HL-60/S4 (cell line): Measurements from ENCODE around the gene ZNFX1.

Source experiments
- in situ Hi-C: fragments of 300-500 bp; cut with MboI; formaldehyde crosslinking; loops from 2 replicates; pipeline ENCODE4 v1.14.3; 2022; ENCODE audit warnings: low sequenced_read_pairs

Gene ZNFX1

DNA sequence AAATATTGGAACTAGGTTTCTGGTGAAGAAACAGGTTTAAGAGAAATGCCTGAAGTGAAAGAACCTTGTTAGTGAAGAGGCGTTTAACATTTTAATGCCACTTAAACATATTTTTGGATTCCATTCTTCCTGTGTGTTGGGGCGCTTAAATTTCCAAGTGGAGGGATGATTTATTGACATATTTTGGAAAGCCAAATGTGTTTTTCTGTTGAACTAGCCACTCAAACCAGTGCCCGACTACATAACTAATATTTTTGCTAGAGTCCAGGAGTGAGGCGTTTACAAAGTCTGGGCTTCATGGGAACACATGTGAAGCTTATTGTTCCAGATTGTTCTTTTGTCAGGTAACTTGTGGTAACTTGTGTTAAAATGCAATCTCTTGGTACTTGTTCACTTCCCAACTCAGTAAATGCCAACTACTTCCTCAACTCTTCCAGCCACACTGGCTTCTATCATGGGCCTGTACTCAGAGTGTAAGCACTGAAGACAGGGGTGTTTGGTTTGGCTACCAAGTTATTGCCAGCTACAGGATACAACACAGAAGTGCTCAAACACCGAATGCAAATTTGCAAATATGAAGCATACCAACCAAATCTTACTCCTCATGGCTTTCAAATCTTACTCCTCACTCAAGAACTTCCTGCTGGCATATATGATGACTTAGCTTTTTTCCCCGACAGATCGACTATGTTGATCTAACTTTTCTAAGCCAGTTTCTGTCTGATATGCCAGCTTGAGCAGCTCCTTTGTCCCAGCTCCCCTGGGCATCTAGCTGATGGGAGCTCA is 2.0 kb upstream of the ZNFX1 start:
- in situ Hi-C loops: no loop called here

DNA sequence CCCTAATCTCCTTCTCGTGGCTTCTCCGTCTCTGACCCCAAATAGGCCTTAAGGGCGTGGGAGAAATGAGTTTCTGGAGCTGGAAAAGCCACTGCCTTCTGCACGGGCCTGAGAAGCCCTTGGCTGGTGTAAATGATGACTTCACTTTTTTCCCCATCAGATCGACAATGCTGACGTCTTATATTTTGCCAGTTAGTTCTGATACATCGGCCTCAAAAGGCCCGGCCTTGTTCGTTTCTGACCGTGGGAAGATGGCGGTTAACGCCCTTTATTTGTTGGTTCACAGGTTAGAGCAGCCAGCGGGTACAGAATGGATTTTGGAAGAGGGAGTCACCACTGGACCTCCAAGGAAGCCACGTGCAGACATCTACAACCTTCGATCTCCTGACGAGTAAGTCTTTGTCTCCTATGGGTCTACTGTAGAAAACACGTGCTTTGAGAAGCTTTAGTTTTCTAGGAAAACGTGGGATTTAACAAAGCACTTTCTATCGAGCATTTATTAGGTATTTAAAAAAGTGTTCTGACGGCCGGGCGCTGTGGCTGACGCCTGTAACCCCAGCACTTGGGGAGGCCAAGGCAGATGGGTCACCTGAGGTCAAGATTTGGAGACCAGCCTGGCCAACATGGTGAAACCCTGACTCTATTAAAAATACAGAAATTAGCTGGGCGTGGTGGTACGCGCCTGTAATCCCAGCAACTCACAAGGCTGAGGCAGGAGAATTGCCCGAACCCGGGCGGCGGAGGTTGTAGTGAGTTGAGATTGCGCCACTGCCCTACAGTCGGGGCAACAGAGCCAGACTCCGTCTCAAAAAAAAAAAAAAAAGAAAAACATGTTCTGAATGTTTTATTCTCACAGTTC is 1.2 kb upstream of the ZNFX1 start:
- in situ Hi-C loops: no loop called here

DNA sequence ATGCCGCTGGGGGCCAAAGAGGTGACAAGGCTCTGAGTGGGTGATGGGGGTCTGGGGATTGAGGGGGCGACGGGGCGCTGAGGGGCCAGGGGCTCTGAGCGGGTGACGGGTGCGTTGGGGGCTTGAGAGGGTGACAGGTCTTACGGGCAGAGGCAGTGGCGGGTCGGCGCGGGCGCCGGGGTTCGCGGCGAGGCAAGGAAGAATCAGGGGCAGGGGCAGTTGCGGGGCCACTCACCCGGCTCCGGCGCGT is 146 bp downstream of the ZNFX1 start:
- in situ Hi-C loops: no loop called here

DNA sequence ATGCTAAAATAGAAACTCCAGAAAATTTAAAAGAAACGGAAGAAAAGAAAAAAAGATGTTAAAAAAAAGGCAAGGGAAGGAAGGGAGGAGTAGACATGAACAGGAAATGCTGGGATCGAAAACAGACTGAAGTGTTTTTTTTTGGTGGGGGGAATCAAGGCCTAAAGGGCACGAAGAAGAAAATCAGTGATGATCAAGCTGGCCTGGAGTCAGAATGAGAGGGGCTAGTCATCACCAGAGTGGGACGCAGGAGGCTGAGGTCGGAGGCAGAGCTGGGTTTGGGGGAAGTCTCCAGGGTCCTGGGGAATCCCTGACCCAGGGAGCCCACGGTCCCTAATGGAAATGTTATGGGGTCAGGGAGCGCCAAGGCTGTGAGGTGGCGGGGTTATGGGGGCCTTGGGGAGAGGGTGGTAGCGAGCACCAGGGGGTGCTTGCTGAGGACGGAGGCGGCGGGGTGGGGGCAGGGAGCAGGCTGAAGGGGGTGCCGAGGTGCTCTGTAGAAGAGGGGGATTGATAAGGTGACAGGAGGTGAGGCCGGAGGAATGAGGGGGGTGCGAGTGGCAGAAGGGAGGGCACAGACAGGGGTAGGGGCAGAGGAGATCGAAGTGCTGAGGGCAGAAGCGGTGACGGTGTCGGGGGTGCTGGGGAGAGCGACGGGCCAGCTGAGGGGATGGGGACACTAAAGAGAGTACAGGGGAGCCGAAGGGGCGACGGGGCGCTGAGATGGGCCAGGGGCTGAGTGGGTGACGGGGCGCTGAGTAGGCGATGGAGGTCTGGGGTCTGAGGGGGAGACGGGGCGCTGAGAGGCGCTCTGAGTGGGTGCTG is 684 bp downstream of the ZNFX1 start:
- in situ Hi-C loops: no loop called here

DNA sequence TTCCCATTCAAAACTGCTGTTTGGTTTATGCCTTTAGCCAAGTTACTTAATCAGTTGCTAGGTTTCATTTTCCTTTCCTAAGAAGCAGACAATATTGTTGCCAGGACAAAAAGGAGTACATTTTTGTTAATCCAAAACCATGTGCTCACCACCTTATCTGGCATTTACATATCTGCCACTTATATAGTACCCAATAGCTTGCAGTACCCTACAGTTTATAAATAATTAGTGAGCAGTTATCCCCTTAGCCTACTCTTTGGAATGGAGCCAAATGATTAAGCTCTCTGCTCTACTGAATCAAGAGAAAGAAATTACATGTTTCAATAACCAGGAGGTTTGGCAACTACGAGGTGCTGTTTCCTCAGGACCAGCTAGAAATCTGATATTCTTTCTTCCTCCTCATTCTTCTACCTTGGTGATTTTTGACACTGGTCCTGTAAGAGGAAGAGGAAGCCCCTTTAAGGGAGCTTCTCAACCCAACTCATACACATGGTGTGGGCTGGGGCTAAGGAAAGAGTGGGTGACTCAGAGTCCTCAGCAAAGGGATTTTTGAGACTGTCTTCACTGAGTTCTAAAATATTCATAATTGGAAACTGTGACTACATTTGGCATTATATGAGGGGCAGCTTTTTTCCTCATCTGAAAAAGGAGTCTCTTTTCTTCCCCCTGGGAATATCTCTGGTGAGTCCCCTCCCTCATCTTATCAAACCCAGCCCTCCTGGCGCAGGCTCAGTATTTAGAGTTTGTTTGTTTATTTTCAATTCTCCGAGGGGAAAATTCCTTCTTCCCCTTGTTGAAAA is 1.5 kb downstream of the ZNFX1 start:
- in situ Hi-C loops: no loop called here

DNA sequence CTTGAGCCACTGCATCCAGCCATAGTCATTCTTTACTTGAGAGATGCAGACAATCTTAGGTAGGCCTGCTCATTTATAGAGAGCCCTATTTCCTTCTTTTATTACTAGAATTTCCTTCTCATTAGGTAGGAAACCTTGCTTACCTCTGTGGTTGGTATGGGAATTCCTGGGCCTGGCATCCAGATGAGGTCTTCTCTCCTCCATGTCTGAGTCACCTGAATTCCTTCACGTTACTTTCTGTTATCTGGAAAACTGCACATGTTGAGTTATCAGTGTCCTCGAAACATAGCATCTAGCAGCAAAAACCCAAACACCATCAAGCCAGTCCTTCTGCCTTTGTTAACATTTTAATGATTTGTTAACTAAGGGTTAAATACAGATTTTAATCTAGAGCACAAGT is 2.2 kb downstream of the ZNFX1 start:
- in situ Hi-C loops: no loop called here

DNA sequence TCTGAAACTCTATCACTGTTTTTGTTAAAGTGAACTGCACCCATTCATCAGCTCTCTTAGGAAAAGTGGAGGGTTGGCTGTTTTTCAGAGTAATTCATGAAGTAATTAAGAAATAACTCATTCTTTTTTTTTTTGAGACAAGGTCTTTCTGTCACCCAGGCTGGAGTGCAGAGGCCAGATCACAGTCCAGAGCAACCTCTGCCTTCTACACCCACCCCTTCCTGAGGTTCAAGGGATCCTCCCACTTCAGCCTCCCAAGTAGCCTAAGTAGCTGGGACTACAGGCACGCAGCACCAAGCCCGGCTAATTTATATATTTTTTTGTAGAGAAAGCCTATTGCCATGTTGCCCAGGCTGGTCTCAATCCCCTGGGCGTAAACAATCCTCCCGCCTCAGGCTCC is 2.6 kb downstream of the ZNFX1 start:
- in situ Hi-C loops: no loop called here

DNA sequence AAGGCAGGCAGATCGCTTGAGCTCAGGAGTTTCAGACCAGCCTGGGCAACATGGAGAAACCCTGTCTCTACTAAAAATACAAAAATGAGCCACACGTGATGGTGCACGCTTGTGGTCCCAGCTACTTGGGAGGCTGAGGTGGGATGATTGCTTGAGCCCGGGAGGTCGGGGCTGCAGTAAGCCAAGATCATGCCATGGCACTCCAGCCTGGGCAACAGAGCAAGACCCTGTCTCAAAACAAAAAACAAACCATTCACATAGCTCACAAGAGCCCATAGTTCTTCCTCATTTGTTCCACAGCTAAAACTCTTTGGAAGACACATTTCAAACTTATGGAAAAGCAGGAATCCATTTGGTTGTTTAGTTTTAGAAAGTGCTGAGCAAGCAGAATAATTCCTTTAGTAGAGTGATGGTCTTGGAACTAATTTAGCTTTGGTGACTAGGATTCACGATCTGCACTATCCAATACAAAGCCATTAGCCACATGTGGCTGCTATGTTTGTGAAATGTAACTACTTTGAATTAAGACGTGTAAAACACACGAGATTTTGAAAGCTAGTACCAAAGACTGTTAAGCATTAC is 4.1 kb downstream of the ZNFX1 start:
- in situ Hi-C loops: no loop called here

DNA sequence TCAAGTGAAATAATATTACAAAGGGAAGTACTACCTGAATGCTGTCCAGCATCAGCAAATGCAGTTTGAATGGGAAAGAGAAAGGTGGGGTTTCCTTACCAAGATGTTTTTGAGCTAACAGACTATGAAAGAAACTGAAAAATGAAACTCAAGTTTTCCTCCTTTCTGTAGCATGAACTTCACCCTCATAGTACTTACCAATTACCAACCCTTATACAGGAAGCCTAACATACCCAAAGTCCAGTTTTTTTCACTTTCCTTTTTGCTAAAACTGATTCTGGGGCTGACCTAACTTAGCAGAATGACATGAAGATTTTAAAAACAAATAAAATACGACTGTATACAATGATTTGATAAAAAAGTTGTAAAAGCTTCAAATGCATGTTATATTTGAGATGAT is 5.2 kb downstream of the ZNFX1 start:
- in situ Hi-C loops: no loop called here

DNA sequence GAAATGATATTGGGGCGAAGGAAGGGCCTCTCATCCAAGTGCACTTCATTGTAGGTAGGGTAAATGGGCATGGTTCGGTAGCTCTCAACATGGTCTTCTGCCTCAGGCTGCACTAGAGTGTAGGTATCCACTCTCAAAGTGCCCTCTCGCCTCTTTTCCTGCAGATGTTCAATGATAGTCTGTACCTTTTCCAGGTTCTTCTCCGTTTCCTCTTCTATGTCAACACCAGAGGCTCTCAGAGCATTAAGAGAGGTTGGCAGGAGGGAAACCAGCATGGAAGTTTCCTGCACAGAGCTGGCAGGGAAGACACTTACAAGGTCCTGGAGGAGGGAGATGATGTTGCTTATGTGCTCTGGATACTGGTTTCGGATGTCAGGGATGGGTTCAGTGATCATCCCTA is 7.1 kb downstream of the ZNFX1 start:
- in situ Hi-C loops: no loop called here

DNA sequence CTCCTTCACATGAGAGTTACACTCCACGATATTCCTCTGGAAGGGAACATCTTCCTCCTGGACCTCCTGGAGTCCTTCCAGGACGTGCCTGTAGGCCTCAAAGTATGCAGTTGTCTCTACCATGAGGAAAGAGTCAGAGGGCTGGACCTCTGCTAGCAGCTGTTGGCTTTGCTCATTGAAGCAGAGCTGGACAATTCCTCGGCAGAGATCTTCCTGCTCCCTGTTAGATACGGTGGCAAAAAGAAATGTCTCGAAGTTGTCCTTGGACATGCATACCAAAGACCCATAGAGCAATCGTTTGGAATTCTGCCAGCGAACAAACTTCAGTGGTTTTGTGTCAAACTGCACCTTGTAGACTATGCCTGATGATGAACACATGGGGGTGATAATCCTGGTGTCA is 7.7 kb downstream of the ZNFX1 start:
- in situ Hi-C loops: no loop called here

DNA sequence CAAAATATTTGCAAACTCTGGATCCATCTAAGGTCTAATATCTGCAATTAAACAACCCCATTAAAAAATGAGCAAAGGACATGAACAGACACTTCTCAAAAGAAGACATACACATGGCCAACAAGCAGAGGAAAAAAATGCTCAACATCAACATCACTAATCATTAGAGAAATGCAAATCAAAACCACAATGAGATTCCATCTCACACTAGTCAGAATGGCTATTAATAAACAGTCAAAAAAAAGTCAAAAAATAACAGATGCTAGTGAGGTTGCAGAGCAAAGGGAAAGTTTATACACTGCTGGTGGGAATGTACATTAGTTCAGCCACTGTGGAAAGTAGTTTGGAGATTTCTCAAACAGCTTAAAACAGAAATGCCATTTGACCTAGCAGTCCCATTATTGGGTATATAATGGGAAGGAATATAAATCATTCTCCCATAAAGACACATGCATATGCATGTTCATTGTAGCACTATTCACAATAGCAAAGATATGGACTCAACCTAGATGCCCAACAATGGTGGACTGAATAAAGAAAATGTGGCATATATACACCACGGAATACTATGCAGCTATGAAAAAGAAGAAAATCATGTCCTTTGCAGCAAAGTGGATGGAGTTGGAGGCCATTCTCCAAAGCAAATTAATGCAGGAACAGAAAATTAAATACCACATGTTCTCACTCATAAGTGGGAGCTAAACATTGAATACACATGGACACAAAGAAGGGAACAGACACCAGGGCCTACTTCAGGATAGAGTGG is 9.1 kb downstream of the ZNFX1 start:
- in situ Hi-C loops: no loop called here

DNA sequence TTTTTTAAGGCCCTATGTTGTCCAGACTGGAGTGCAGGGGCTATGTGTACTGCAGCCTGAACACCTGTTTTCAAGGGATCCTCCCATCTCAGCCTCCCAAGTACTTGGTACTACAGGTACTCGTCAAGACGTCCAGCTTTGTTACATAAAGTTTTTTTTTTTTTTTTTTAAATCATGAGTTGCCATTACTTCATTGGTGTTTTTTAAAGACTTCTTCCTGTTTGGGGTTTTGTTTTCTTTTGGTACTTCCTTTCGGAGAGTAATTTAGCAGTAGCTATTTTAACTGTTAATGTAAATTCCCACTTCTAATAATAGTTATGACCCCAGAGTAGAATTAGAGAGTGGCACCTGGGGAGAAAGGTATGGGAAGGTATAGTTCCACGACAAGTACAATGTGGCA is 10.5 kb downstream of the ZNFX1 start:
- in situ Hi-C loops: no loop called here

DNA sequence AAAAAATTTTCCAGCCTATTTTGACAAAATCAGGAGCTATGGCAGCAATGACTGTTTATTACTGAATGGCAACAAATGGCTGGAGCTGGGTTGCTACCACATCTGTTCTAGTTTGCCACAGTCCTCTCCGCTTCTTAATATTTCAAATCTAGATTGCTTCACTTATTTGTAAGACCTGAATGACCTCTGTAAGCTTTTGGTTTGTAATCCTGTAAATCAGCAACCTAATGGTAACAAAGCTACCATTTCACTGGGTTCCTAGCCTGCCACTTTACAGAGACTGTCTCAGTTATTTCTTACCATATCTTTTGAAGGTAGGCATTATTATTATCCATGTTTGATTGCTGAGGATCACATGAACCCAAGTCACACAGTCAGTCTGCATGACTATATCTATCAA is 15.4 kb downstream of the ZNFX1 start:
- in situ Hi-C loops: no loop called here

DNA sequence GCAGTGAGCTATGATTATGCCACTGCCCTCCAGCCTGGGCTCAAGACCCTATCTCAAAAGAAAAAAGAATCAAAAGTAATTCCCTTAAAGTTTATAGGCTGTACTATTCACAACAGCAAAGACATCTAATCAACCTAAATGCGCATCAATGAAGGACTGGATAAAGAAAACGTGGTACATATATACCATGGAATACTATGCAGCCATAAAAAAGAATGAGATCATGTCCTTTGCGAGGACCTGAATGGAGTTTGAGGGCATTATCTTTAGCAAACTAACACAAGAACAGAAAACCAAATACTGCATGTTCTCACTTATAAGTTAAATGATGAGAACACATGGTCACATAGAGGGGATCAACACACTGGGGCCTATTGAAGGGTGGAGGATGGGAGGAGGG is 16.7 kb downstream of the ZNFX1 start:
- in situ Hi-C loops: no loop called here

DNA sequence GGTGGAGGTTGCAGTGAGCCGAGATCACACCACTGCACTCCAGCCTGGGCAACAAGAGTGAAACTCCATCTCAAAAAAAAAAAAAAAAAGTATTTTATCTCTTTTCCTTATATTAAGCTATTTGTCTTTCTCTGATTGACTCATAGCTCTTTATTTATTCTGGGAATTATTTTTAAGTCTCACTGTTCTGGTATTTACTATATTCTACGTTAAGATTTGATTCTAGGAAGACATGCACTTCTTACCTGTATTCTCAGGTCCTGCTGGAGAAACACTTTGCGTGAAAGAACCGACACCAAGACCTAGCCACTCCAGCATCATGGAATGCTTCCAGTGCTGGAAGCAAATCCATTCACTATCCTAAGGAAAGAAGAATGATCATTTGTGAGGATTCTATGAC is 17.6 kb downstream of the ZNFX1 start:
- in situ Hi-C loops: no loop called here

DNA sequence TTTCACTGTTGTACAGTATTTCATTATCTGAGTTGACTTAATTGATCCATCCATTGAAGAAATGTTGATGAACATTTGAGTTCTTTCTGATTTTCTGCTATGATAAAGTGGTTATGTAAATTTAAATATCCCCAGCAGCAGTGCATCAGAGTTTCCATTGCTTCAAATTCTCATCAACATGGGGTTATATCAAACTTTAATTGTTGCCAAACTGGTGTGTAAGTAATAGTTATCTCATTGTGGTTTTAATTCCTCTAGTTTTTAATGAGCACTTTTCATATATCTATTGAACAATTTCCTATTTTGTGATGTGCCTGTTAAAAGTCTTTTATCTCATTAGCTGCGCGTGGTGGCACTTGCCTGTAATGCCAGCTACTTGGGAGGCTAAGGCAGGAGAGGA is 18.1 kb downstream of the ZNFX1 start:
- in situ Hi-C loops: no loop called here

DNA sequence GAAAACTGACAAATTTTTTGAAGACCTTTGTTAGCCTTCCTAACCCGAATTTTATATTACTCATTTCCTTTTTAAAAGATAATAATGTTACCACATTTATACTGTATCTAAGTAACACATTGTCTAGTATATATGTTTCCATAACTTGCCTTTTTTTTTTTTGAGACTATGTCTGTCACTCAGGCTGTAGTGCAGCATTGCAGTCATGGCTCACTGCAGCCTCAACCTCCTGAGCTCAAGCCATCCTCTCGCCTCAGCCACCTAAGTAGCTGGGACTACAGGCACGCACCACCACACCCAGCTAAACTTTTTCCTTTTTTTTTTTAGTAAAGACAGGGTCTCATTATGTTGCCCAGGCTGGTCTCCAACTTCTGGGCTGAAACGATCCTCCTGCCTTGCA is 18.6 kb downstream of the ZNFX1 start:
- in situ Hi-C loops: no loop called here

DNA sequence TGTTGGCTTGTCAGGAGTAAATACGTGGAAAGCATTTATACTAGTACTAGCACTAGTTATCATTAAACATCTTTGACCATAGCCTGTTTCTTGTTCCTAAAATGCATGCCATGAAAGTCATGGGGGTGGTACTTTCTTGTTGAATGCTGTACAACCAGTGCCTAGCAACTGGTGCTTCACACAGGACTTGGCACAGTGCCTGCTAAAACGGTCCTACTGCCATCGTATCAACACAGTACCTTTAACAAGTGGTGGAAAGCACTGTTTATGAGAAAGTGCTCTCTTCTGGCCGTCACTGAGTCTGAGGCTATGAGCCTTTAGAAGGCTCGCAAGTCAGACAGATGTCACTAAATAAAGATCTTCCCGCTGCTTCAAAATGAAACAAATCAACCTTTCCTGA is 21.6 kb downstream of the ZNFX1 start:
- in situ Hi-C loops: no loop called here
